ENCODE measurements around the gene ZFAND2B.

DNA sequence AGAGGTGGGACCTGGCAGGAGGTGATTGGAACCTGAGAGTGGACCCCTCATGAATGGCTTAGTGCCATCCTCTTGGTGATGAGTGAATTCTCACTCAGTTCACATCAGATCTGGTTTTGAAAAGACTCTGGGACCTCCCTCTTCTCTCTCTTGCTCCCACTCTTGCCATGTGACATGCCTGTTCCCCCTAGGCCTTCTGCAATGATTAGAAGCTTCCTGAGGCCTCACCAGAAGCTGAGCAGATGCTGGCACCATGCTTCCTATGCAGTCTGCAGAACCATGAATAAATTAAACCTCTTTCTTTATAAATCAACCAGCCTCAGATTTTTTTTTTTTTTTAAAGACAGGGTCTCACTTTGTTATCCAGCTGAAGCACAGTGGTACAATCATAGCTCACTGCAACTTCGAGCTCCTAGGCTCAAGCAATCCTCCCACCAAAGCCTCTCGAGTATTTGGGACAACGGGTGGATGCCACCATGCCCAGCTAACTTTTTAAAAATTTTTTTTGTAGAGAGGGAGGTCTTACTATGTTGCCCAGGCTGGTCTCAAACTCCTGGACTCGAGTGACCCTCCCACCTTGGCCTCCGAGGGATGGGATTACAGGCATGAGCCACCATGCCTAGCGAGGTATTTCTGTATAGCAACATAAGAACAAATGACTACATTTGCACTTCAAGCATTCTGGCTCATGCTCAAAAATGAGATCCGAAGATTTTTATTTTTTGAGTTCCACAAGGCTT lies 2.0 kb upstream of the ZFAND2B start:
- TF ChIP-seq CTCF (IDR thresholded peaks at IDR 0.05): no peak
- TF ChIP-seq POLR2AphosphoS5 (IDR thresholded peaks at IDR 0.05): no peak
- no peak for TF ChIP-seq POLR2A (IDR thresholded peaks at IDR 0.05)

Measured in upper lobe of left lung (tissue), 4 donors.